ENCODE measurements around the gene EYS. TPM values are rescaled to one million over a fixed set of nuclear protein-coding genes. Genes with fewer than 3 reads are reported as not detected.

Gene EYS
- total and polyA plus RNA-seq, 2 of the 13 experiments (the other 11 are each of a cell fraction or from before 2014, with no cell fraction given) = 0.04 to 0.07 TPM

DNA sequence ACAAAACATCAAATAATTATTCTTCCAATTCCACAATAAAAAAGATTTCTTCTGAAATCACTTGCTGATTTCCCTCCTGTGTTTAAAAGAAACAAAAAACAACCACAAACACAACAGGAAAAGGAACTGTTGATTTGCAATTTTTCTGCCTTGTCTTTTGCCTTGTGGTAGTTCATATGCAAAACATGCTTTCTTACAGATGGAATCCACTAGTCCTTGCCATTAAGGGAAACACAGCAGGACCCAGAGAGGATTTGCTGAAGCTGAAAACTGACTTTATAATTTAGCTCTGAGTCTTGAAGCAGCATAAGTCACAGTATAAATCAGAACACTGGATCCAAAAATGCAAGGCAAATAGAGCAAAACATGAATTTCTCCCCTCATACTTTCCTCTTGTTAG, 1742.7 kb downstream of the EYS start (continued):
- TF ChIP-seq, protein P1, sequence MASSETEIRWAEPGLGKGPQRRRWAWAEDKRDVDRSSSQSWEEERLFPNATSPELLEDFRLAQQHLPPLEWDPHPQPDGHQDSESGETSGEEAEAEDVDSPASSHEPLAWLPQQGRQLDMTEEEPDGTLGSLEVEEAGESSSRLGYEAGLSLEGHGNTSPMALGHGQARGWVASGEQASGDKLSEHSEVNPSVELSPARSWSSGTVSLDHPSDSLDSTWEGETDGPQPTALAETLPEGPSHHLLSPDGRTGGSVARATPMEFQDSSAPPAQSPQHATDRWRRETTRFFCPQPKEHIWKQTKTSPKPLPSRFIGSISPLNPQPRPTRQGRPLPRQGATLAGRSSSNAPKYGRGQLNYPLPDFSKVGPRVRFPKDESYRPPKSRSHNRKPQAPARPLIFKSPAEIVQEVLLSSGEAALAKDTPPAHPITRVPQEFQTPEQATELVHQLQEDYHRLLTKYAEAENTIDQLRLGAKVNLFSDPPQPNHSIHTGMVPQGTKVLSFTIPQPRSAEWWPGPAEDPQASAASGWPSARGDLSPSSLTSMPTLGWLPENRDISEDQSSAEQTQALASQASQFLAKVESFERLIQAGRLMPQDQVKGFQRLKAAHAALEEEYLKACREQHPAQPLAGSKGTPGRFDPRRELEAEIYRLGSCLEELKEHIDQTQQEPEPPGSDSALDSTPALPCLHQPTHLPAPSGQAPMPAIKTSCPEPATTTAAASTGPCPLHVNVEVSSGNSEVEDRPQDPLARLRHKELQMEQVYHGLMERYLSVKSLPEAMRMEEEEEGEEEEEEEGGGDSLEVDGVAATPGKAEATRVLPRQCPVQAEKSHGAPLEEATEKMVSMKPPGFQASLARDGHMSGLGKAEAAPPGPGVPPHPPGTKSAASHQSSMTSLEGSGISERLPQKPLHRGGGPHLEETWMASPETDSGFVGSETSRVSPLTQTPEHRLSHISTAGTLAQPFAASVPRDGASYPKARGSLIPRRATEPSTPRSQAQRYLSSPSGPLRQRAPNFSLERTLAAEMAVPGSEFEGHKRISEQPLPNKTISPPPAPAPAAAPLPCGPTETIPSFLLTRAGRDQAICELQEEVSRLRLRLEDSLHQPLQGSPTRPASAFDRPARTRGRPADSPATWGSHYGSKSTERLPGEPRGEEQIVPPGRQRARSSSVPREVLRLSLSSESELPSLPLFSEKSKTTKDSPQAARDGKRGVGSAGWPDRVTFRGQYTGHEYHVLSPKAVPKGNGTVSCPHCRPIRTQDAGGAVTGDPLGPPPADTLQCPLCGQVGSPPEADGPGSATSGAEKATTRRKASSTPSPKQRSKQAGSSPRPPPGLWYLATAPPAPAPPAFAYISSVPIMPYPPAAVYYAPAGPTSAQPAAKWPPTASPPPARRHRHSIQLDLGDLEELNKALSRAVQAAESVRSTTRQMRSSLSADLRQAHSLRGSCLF (CRISPR knock-in tag; IDR thresholded peaks at IDR 0.05; ENCODE audit: borderline replicate concordance) = no peak
- TF ChIP-seq, protein P2, sequence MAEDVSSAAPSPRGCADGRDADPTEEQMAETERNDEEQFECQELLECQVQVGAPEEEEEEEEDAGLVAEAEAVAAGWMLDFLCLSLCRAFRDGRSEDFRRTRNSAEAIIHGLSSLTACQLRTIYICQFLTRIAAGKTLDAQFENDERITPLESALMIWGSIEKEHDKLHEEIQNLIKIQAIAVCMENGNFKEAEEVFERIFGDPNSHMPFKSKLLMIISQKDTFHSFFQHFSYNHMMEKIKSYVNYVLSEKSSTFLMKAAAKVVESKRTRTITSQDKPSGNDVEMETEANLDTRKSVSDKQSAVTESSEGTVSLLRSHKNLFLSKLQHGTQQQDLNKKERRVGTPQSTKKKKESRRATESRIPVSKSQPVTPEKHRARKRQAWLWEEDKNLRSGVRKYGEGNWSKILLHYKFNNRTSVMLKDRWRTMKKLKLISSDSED (CRISPR knock-in tag; IDR thresholded peaks at IDR 0.05) = no peak
- TF ChIP-seq SNRNP70 (IDR thresholded peaks at IDR 0.05; ENCODE audit: low read depth, low read length) = no peak
- no peak for TF ChIP-seq PRPF4 (IDR thresholded peaks at IDR 0.05; ENCODE audit: low read depth, low read length, poor library complexity, severe bottlenecking)

DNA sequence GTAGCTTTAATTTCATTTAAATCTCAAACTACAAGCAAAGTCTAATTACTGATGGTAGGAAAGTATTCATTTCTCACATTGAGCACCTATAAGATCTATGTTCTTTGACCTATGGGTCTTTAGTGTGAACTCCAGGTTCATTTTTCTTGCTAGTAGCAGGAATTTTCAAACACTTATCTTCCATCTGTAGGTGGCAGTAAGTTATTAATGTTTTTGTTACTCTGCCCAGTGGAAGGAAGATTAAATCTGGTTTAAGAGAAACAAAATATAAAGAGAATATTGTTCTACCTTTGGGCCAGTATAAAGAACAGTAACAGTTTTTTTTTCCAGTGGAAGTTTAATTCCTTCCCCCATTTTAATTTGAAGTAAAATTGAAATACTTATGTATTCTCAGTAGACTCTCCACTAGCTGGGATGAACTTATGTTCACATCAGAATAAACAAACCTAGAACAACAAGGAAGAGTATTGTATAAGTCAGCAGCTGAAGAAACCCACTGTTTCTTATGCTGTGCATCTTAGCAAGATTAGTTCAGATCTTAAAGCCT, 1743.2 kb downstream of the EYS start:
- TF ChIP-seq, protein P3, sequence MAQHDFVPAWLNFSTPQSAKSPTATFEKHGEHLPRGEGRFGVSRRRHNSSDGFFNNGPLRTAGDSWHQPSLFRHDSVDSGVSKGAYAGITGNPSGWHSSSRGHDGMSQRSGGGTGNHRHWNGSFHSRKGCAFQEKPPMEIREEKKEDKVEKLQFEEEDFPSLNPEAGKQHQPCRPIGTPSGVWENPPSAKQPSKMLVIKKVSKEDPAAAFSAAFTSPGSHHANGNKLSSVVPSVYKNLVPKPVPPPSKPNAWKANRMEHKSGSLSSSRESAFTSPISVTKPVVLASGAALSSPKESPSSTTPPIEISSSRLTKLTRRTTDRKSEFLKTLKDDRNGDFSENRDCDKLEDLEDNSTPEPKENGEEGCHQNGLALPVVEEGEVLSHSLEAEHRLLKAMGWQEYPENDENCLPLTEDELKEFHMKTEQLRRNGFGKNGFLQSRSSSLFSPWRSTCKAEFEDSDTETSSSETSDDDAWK (CRISPR knock-in tag; IDR thresholded peaks at IDR 0.05) = no peak
- TF ChIP-seq TSC22D2 (CRISPR knock-in tag; IDR thresholded peaks at IDR 0.05; ENCODE audit: borderline replicate concordance) (no peak), STAG1 (CRISPR knock-in tag; IDR thresholded peaks at IDR 0.05) (peak; percentile 44), ZNF879 (CRISPR knock-in tag; IDR thresholded peaks at IDR 0.05) (no peak)
- TF ChIP-seq, protein P4, sequence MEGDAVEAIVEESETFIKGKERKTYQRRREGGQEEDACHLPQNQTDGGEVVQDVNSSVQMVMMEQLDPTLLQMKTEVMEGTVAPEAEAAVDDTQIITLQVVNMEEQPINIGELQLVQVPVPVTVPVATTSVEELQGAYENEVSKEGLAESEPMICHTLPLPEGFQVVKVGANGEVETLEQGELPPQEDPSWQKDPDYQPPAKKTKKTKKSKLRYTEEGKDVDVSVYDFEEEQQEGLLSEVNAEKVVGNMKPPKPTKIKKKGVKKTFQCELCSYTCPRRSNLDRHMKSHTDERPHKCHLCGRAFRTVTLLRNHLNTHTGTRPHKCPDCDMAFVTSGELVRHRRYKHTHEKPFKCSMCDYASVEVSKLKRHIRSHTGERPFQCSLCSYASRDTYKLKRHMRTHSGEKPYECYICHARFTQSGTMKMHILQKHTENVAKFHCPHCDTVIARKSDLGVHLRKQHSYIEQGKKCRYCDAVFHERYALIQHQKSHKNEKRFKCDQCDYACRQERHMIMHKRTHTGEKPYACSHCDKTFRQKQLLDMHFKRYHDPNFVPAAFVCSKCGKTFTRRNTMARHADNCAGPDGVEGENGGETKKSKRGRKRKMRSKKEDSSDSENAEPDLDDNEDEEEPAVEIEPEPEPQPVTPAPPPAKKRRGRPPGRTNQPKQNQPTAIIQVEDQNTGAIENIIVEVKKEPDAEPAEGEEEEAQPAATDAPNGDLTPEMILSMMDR (CRISPR knock-in tag; IDR thresholded peaks at IDR 0.05) = 0 out of 2 replicates have a peak, but pooled peaks have one; percentile 10
- TF ChIP-seq, protein P5, sequence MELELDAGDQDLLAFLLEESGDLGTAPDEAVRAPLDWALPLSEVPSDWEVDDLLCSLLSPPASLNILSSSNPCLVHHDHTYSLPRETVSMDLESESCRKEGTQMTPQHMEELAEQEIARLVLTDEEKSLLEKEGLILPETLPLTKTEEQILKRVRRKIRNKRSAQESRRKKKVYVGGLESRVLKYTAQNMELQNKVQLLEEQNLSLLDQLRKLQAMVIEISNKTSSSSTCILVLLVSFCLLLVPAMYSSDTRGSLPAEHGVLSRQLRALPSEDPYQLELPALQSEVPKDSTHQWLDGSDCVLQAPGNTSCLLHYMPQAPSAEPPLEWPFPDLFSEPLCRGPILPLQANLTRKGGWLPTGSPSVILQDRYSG (CRISPR knock-in tag; IDR thresholded peaks at IDR 0.05) = no peak
- TF ChIP-seq, protein P6, sequence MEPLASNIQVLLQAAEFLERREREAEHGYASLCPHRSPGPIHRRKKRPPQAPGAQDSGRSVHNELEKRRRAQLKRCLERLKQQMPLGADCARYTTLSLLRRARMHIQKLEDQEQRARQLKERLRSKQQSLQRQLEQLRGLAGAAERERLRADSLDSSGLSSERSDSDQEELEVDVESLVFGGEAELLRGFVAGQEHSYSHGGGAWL (CRISPR knock-in tag; IDR thresholded peaks at IDR 0.05) = no peak
- FAIRE-seq (no peak), ATAC-seq (no peak), DNase-seq (ENCODE audit: low spot score) (no peak)
- Histone ChIP-seq H3K9ac (ENCODE audit: insufficient read depth, low read depth, low read length) (no peak overlapping the region), H3K79me2 (ENCODE audit: insufficient read depth, low read length) (no peaks in the 10 kb centered on the region), H3K4me2 (ENCODE audit: low read depth, low read length) (no peak overlapping the region), H3K27ac (ENCODE audit: extremely low read length, insufficient read depth, low read length) (no peak overlapping the region), H3K27me3 (ENCODE audit: control insufficient read depth in 1 of 2, insufficient read depth in 2 of 2, low read length in 2 of 2) (no peaks in the 10 kb centered on the region), H3K9me3 (ENCODE audit: low read length) (no peaks in the 10 kb centered on the region), H4K20me1 (ENCODE audit: insufficient read depth, low read length) (no peaks in the 10 kb centered on the region), H3K4me1 (ENCODE audit: insufficient read depth, low read length) (no peaks in the 10 kb centered on the region), H3K36me3 (replicated peaks in 1 of 2; ENCODE audit: control insufficient read depth in 1 of 2, insufficient read depth in 2 of 2, low read length in 2 of 2) (no peaks in the 10 kb centered on the region), H3K4me3 (replicated peaks in 1 of 3; ENCODE audit: insufficient read depth in 1 of 3, low read depth in 2 of 3, low read length in 3 of 3) (no peak overlapping the region), H2AFZ (ENCODE audit: low read length) (no peak overlapping the region)
- CTCF ChIA-PET (ENCODE audit: low intra/inter-chr PET ratio, low total read pairs) = no interaction called here
- intact Hi-C loops (cut with micrococcal nuclease; ENCODE audit: unreplicated experiment) = no loop called here
- POLR2A ChIA-PET = no interaction called here
- no TSS peak for BruUV-seq (replicated peaks)
- in situ Hi-C loops (cut with HindIII; ENCODE audit: extremely low pct_ligation_motif_present, low pct_unique_long_range_greater_than_20kb) = no loop called here

Data from HepG2 (cell line).